Esophagus squamous epithelium (tissue), 4 donors: ENCODE data around the gene C1QTNF9B.

Source experiments
- CTCF ChIP-seq, 6 experiments: fragments of 450-650 bp in 4 of 6; fragments of 200-600 bp in 2 of 6; sonication (generic) in 2 of 6; IDR thresholded peaks; one replicate each; pipeline ENCODE4 v1.5.1; 2016 to 2019; ENCODE audit warnings: antibody characterized with exemption in 6 of 6, mild to moderate bottlenecking in 4 of 6, moderate library complexity in 4 of 6
- POLR2A ChIP-seq, 4 donors: fragments of 450-650 bp; IDR thresholded peaks; one replicate each; pipeline ENCODE4 v1.6.1; 2017; ENCODE audit warnings: antibody characterized with exemption in 4 of 4, mild to moderate bottlenecking in 4 of 4, moderate library complexity in 3 of 4

GRCh38 chr13:23871616-23872220 lies 25.6 kb downstream of the C1QTNF9B start:
- TF ChIP-seq CTCF (IDR thresholded peaks at IDR 0.05) (peak; percentile 42 to 76 (median 56)), POLR2A (IDR thresholded peaks at IDR 0.05) (no peak)
